CD4-positive, alpha-beta T cell treated with Interleukin-17A for 4 hours (primary cell): Measurements from ENCODE around the gene SCYGR5.
"Not testable (repeated sequence)": the region's sequence is repeated elsewhere in the genome, so short reads cannot be mapped to it uniquely, and the experiment has no call there.

Experiments
- DNase-seq: peaks from one replicate; pipeline ENCODE4 v3.0.0-alpha.2; 2020; ENCODE audit warnings: mixed read lengths

The SCYGR5 gene, protein sequence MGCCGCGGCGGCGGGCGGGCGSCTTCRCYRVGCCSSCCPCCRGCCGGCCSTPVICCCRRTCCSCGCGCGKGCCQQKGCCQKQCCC

DNA sequence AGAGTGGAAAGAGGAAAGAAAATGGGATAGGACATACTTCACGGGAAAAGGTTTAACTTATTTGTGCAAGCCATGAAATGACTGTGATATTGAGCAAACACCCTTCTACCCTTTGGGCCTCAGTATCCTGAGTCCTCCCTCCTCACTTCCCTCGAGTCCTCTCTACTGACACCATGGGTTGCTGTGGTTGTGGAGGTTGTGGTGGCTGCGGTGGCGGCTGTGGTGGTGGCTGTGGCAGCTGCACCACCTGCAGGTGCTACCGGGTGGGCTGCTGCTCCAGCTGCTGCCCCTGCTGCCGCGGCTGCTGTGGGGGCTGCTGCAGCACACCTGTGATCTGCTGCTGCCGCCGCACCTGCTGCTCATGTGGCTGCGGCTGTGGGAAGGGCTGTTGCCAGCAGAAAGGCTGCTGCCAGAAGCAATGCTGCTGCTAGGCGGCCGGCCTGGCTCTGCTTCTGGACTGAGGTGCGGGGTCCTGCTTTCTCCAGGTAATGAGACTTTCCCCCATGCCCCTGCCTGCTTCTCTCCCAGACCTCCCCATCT lies at the start of gene SCYGR5:
TSS of gene SCYGR5 (plus strand) at position 174 of the 540 bp plus-strand sequence. CDS start at position 174, 0 bp downstream.
- DNase-seq, result not testable (repeated sequence)

DNA sequence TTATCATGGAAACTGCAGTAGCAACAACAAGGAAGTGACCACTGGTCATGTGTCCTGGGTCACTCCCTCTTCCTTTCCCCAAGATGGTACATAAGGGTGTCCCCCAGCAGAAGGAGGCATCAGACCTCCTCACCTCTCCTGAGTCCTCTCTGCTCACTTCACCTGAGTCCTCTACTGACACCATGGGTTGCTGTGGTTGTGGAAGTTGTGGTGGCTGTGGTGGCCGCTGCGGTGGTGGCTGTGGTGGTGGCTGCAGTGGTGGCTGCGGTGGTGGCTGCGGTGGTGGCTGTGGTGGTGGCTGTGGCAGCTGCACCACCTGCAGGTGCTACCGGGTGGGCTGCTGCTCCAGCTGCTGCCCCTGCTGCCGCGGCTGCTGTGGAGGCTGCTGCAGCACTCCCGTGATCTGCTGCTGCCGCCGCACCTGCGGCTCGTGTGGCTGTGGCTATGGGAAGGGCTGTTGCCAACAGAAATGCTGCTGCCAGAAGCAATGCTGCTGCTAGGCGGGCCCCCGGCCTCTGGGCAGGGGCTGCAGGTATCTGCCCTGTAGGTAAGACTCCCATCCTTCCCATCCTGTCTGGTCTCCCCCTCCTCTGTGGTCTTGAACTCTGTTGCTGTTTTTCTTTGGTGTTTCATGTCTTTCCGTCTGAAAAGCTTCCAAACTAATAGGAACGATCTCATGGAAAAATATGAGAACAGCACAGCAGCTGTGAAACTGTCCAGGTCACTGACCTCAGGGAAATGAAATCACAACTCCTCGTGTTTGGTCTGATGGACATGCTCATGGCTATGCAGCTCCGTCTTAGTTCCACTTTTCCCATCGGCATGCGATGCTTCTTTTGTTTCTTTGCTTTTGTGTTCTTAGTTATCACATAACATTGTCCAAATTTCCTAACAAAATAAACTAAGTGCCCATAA lies 49.0 kb upstream of the SCYGR5 start, which contains the start of gene SCYGR4:
TSS of gene SCYGR4 (plus strand) at position 183 of the 915 bp plus-strand sequence. CDS start at position 183, 0 bp downstream.
- no peak for DNase-seq

DNA sequence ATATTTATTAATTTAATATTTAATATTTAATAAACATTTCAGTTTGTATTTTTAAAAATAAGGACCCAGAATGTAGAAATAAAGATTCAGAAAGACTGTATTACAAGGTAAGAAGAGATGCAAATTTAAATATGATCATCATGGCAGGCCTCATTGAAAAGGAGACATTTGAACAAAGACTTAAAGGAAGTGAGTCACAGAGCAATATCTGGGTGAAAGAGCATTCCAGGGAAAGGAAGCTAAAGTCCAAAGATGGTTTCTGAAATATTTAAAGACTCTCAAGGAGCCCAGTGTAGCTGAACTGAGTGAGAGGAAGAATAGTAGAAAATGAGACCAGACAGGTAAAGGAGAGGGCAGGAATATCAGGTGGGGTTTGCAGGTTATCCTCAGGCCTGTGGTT lies 43.4 kb upstream of the SCYGR5 start:
- no peak for DNase-seq

DNA sequence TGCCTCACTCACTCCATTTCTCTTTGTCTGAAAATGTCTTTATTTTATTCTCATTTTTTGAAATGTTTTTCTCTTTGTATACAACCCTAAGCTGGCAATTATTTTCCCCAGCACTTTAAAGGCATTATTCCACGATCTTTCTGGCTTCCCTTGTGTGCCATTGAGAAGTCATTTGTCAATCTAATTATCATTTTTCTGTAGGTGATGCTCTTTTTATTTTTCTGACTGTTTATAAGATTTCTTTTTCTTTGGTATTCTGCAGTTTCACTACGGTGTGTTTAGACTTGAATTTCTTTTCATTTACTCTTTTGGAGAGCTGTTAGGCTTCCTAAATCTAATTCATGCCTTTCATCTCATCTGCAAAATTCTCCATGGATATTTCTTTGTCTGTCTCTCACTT lies 41.2 kb upstream of the SCYGR5 start:
- no peak for DNase-seq

DNA sequence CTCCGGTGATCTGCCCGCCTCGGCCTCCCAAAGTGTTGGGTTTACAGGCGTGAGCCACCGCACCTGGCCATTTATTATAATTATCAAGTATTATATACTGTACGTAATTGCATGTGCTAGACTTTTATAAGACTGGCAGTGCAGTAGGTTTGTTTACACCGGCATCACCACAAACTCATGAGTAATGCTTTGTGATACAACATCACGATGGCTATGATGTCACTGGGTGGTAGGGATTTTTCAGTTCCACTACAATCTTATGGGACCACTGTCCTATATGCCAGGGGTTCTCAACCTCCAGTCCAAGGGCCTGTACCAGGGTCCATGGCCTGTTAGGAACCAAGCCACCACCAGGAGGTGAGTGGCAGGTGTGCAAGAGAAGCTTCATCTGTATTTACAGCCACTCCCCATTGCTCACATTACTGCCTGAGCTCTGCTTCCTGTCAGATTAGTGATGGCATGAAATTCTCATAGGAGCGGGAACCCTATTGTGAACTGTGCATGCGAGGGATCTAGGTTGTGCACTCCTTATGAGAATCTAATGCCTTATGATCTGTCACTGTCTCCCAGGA lies 39.9 kb upstream of the SCYGR5 start:
- no peak for DNase-seq

DNA sequence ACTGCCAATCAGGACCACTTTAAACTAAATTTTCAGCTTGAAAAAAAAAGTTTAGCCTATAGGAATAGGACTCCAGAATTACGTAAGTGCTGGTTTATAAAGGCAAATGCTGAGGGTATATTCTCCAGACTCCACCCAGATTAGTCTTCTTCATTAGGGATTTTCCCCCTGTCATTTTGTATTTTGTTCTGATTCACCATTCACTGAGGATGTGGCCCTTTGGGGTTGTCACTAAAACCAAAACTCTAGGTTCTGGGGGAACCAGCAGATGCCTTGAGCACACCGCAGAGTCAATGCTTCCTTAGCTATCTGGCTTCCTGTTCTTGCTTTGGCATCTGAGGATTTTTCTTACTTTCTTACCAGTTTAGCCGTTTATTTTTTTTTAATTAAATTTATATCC lies 38.8 kb upstream of the SCYGR5 start:
- no peak for DNase-seq

DNA sequence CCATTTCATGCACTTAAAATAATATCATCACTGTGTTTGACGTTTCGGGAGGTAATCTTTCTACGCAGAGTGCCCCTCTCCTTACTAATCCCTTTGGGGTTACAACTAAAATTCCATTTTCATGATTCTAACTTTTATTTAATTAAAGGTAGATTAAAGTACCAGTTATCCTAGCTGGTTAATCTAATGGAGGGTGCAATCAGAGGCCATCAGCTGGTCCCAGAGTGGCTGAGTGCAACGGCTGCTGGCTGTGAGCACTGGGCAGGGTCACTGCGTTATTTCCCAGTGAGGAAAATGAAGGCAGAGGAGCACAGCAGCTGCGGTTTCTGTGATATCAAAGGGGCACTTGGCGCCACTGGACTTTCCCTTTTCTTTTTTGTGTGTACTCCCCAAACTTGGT lies 37.2 kb upstream of the SCYGR5 start:
- no peak for DNase-seq

DNA sequence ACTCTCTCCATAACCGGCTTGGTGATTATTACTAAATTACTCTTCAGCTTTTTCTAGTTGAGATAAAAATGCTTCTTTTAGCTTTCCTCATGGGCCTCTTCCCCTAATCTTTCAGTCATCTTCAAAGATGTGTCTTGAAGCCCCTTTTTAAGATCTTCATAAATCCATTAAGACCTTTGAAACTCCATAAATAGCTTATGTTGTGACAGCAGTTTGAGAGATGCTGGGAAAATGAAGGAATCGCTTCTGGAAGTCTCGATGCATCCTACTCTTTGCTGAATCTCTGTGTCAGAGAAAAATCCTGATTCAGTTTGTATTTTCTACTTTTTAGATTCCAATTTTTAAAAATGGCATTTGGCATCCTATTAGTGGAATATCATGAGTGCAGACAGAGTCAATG lies 36.3 kb upstream of the SCYGR5 start:
- DNase-seq, result no peak

DNA sequence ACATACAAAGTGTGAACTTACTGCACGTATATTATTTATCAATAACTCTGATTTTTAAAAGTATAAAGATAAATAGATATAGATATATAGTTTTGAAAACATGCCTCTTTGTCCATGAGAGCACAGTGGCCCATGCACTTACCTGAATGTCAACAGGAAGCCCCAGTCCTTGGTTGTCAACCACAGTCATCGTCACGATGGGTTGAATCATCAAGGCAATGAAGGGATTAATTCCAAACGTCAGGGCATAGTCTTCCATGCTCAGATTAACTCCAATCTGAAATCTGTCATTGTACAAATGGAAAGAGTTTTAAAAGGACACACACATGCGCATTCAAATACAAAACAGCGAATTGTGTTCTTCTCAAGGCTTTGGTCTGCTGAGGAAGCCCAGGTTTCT lies 33.8 kb upstream of the SCYGR5 start:
- DNase-seq, result no peak

DNA sequence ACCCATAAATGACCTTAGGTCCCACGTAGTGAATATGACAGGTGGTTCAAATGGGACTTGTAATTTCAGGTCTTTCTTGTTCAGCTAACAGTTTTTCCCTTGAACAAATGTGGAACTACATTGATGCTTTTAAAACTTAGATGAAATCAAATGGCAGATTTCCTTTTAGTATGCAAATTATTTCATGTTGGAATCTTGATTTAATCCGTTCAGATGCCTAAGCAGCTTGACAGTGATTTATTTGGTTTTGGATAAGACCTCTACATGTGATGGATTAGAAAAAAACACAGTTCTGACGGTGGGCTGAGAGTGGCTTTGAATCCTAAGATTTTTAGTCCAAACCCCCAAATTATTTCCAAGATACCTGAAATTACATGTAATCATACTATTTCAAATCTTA lies 32.4 kb upstream of the SCYGR5 start:
- no peak for DNase-seq

DNA sequence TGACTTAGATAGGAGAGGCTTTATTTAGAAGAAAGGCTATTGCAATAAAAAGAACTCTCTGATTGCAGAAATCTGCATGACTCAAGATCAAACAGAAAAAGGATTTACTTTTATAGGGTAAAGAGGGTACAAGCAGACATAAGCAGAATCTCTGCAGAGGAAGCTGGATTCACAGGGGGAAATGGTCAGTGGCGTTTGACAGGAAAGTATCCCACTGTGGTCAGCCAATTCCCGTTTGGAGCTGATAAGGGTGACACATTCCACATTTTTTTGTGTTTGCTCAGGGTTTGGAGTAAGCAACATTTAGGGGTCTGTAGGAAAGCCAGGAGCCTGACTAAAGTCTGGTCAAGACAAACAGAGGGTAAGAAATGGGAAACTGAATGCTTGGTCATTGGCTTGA lies 23.9 kb upstream of the SCYGR5 start:
- no peak for DNase-seq

DNA sequence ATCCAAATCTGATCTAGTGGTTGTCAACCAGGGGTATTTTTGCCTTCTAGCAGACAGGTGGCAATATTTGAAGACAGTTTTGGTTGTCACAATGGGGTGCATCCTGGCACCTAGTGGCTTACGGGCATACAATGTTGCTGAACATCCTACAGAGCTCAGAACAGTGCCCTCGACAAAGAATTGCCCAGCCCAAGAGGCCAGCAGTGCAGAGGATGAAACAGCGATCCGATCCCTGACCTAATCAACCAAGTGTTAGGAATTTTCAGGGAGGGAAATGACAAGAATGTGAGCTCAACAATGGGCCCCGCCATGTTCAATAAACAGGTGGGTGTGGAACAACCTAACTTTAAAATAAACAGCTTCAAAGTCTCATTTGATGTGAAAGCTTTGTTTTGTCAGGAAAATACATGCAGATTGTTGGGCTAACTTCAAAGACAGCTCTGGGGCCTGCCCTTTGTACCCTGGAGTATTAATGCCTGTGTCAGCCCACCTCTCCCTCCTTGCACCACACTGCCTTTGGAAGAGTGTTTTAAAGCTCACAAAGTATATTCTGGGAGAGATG lies 22.5 kb upstream of the SCYGR5 start:
- no peak for DNase-seq

DNA sequence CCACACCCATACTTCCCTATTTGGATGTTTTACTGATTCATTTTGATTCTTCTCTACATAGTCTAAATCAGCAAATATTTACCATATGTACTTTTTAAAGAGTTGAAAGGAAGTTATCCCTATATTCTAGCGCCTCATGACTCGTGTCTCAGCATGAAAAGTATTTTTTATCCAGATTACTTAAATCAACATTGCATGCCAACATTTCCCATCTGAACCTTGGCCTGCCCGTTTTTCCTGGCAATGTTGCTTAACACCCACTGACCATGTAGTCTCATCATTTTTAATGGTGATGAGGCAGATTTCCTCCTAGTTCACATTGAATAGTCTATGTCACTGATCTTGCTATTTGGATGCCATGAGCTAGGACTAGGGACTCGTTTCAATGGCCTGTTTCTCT lies 13.2 kb upstream of the SCYGR5 start:
- DNase-seq, result no peak

DNA sequence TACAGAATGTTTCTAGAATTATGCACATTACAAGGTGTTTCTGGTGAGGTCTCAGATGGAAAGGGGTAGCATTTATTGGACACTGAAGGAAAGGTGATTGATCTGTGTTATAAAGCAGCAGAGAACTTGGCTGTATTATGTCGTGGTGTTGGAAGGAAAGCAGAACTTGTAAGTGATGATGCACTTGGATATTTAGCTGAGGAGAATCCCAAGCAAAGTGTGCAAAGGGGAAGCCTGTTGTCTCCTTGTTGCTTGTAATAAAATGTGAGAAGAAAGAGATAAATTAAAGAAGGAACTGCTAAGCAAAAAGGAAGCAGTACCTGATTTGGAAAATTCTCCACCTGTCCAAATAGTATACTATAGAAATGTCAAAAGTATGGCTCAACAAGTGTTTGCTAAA lies 12.2 kb upstream of the SCYGR5 start:
- DNase-seq, result no peak

DNA sequence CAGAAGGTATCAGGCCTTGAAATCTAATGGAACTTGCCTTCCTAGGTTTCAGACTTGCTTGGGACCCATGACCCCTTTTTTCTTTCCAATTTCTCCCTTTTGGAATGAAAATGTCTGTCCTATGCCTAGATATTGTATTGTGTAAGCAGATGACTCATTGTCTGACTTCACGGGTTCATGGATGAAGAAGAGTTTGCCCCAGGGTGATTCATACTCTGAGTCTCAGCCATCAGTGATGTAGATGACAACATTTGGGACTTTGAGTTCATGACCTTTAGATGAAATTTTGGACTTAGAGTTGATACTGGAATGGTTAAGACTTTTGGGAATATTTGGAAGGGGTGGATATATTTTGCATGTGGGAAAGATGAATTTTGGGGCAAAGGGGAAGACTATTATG lies 11.2 kb upstream of the SCYGR5 start:
- DNase-seq, result no peak

DNA sequence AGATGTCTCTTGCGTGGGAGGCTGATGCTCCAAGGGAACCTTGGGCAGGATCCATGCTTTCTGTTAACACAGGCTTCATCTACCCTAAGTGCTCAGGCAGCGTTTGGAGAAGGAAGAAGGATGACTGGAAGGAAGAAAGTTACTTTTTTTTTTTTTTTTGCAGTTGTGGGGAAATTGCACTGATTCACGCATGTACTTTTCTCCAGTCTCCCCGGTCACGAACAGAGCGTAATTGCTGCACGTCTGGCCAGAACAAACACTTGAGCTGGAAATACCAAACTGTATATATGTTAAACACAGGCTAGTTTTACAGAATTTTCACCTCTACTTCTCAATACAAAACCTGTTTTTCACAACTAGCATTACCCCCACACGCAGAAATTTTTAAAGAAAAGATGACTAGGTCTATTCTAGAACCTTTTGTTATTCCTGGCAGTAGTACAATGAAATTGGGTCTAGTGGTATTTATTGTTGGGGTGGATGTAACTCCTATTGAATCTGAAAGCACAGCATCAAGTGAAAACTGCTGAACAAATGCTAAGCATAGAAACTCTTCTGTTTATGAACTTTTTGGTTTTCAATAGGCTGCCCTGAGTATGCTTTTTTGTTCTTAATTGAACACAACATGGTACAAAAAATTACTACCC lies 9.3 kb upstream of the SCYGR5 start:
- no peak for DNase-seq

DNA sequence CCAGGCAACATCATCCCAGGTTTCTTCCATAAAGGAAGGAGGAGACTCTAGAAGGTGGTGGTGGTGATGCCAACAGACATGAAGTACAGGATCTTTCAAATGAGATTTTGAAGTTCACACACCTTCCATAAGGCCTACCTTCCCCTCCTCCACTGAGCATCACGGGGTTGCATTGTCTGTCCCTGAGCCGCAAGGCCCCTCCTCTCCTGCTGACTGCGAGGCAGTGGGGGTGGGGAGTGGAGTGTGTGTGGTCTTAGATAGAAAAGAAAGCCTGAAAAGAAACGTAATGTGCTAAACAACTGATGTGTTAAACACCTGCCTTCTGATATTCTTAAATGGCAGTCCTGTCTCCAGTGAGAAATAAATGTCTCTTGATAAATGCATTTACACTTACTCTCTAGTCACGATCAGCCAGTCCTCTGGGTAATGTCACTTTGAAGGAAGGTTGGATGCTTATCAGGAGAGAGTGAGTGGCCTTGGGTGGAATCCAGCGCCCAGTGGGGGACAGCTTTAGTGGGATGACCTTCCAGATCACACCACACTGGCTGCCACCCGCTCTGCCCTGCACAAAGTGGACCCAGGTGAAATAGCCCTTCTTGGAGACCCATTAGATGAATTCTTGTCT lies 5.5 kb upstream of the SCYGR5 start:
- DNase-seq, result no peak

DNA sequence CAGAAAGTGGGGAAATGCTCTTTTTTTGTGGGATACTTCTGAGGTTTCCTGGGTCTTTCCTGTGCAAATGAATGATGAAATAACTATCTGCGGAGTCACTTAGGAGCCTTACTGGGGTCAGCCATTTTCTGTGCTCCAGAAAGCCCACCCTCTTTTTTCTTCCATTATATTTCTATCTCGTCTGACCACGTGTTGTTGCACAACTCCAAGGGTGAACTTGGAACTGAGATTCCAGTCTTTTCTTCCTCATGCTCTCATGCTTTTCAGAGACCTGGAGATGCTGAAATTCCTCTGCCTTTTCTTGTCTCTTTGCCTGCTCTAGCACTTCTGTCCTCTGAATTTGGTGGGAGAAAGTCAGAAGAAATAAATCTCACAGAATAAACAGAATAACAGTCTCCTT lies 4.8 kb upstream of the SCYGR5 start:
- DNase-seq, result no peak

DNA sequence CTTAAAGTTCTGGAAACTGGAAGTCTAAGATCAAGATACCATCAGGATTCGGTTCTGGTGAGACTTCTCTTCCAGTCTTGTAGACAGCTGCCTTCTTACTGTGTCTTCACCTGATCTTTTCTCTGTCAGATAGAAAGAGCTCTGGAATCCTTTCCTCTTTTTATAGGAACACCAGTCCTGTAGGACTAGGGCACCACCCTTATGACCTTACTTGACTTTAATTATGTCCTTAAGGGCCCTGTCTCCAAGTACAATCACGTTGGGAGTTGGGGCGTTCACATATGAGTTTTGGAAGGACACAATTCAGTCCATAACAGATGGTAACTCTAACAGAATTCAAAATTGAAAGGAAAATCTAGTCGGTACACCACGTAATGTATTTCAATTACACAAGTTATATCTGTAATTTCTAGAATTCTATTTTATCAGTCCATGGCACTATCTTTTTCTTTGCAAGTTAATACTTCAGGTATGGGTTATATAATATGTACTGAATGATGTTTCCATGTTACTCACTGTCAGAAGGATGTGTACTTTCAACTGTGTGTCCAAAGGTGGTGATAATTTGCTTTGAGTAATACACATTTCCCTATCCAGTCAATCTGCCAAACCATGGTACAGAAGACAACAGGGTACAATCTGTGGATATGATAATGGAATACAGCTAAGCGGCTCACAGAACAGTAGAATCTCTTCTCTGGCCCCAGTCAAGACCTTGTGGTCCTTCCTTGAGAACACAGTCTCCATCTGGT lies 1.2 kb upstream of the SCYGR5 start:
- no peak for DNase-seq

DNA sequence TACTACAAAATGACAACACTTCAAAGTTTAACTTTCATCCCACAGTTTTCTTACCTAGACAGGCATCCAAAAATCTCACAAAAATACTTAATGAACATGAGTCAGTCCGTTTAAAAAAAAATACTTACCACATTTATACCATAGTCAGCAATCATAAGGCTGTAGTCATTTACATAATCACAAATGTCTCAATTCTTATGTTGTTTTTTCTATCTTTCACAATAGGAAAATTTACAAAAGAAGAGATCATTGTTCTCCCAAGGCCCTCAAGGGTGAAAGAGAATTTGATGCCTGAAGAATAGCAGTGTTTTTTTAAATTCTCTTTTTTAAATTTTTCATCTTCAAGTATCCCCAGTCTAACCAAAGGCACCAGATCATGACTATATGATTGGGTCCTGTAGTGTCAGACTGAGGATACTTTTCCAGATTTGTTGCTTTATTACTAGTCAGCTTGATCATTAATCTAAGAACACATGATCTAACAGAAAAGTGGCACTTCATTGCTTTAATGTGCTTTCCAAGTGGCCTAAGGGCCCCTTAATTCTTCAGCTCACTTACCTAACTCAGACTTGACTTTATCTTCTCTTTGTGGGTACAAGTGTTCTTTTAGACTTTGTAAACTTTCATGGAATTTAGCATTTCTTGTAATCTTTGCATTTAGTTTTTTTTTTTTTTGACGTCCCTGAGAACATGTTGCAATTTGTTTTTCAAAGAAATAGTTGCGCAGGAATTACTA lies 4.7 kb downstream of the SCYGR5 start:
- no peak for DNase-seq

DNA sequence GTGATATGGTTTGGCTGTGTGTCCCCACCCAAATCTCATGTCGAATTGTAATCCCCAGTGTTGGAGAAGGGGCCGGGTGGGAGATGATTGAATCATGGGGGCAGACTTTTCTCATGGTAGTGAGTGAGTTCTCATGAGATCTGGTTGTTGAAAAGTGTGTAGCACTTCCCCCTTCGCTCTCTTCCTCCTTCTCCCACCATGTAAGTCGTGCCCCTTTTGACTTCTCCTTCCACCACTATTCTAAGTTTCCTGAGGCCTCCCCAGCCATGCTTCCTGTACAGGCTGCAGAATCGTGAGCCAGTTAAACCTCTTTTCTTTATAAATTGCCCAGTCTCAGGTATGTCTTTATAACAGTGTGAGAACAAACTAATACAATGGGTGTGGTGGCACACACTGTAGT lies 7.0 kb downstream of the SCYGR5 start:
- not testable (repeated sequence) for DNase-seq
